NCI-H1105 (cell line): Measurements from ENCODE around the gene SSBP2.
A peak's percentile ranks its signal among the peaks of the same experiment; 100 is the strongest.
"Not testable (repeated sequence)": the region's sequence is repeated elsewhere in the genome, so short reads cannot be mapped to it uniquely, and the experiment has no call there.

Experiments used
- DNase-seq: peaks from one replicate; lab custom pipeline; 2025; lab: John Stamatoyannopoulos, UW

Gene SSBP2

GRCh38 chr5:81524015-81524414 is 226.9 kb downstream of the SSBP2 start:
- no peak for DNase-seq

GRCh38 chr5:81522571-81522970 is 228.3 kb downstream of the SSBP2 start:
- DNase-seq: no peak

GRCh38 chr5:81520769-81521168 is 230.1 kb downstream of the SSBP2 start:
- no peak for DNase-seq

GRCh38 chr5:81519217-81519905 is 231.5 kb downstream of the SSBP2 start:
- no peak for DNase-seq

GRCh38 chr5:81517462-81517861 is 233.4 kb downstream of the SSBP2 start:
- no peak for DNase-seq

GRCh38 chr5:81516091-81516490 is 234.8 kb downstream of the SSBP2 start:
- no peak for DNase-seq

GRCh38 chr5:81513982-81514381 is 236.9 kb downstream of the SSBP2 start:
- no peak for DNase-seq

GRCh38 chr5:81513473-81513872 is 237.4 kb downstream of the SSBP2 start:
- no peak for DNase-seq

- peak; percentile 35 for DNase-seq
These were observed 243.9 kb downstream of the SSBP2 start for GRCh38 chr5:81506900-81507588.

- no peak for DNase-seq
These were observed 244.5 kb downstream of the SSBP2 start for GRCh38 chr5:81506378-81506777.

- no peak for DNase-seq
These were observed 245.2 kb downstream of the SSBP2 start for GRCh38 chr5:81505672-81506071.

- DNase-seq: not testable (repeated sequence)
These were observed 247.3 kb downstream of the SSBP2 start for GRCh38 chr5:81503602-81504001.

GRCh38 chr5:81495286-81495685 is 255.6 kb downstream of the SSBP2 start:
- DNase-seq: no peak

- DNase-seq: no peak
These were observed 262.0 kb downstream of the SSBP2 start for GRCh38 chr5:81488862-81489261.

GRCh38 chr5:81486711-81487110 is 264.2 kb downstream of the SSBP2 start:
- no peak for DNase-seq

GRCh38 chr5:81482595-81482994 is 268.3 kb downstream of the SSBP2 start:
- no peak for DNase-seq

- DNase-seq: not testable (repeated sequence)
These were observed 277.5 kb downstream of the SSBP2 start for GRCh38 chr5:81473395-81473794.

GRCh38 chr5:81469676-81470075 is 281.2 kb downstream of the SSBP2 start:
- no peak for DNase-seq

- no peak for DNase-seq
These were observed 300.0 kb downstream of the SSBP2 start for GRCh38 chr5:81450940-81451339.

GRCh38 chr5:81435023-81435422 is 315.9 kb downstream of the SSBP2 start:
- DNase-seq: no peak

- DNase-seq: no peak
These were observed 320.9 kb downstream of the SSBP2 start for GRCh38 chr5:81429985-81430384.

GRCh38 chr5:81429363-81429762 is 321.5 kb downstream of the SSBP2 start:
- no peak for DNase-seq

GRCh38 chr5:81428861-81429260 is 322.0 kb downstream of the SSBP2 start:
- DNase-seq: no peak

GRCh38 chr5:81428446-81428845 is 322.5 kb downstream of the SSBP2 start:
- DNase-seq: no peak
